Stimulated activated CD8-positive, alpha-beta memory T cell treated with anti-CD3 and anti-CD28 coated beads, Interleukin-15, amount 100 ng/mL, for 24 hours (primary cell): Measurements from ENCODE around the gene AKAP13.

Source experiments
- DNase-seq: peaks from one replicate; pipeline ENCODE4 v3.0.0-alpha.2; 2020; ENCODE audit warnings: low read depth

AKAP13 gene

DNA sequence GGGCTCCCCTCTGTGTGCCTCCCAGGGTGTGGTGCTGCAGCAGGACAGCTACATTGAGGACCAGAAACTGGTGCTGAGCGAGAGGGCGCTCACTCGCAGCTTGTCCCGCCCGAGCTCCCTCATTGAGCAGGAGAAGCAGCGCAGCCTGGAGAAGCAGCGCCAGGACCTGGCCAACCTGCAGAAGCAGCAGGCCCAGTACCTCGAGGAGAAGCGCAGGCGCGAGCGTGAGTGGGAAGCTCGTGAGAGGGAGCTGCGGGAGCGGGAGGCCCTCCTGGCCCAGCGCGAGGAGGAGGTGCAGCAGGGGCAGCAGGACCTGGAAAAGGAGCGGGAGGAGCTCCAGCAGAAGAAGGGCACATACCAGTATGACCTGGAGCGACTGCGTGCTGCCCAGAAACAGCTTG lies 360.6 kb downstream of the AKAP13 start:
- DNase-seq = no peak

DNA sequence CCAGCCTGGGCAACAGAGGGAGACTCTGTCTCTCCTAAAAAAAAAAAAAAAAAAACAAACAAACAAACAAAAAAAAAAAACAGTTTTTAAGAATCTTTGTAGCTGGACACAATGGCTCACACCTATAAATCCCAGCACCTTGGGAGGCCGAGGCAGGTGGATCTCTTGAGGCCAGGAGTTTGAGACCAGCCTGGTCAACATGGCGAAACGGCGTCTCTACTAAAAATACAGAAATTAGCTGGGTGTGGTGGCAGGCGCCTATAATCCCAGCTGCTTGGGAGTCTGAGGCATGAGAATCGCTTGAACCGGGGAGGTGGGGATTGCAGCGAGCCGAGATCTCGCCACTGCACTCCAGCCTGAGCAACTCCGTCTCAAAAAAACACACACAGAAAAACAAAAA lies 361.3 kb downstream of the AKAP13 start:
- no peak for DNase-seq

DNA sequence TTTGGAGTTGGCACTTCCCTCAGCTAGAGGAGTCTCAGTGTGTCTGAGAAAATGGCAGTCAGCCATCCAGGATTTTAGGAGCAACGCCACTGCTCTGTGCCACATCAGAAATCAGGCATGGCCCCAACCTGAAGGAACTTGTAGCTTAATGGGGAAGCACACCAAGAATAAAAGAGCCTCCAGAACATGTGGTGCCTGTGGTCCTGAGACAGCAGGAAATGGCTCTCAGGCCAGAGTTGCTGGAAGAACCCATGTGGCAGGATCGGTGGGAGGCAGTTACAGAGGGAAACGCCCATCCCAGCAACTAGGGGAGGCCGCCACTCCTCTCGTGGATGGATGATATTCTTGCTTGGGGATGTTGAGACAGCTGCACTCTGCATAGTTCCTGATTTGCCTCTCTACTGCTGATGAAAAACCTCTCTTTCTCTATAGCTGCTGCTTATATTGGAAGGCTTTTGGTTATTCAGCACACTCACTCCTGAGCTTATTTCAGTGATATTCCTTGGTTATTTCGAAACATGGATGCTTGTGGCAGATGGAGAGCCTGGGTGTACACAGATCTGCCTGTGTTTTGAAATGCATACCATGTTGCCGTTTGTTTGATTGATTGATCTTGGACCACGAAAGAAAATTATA lies 361.9 kb downstream of the AKAP13 start:
- no peak for DNase-seq

DNA sequence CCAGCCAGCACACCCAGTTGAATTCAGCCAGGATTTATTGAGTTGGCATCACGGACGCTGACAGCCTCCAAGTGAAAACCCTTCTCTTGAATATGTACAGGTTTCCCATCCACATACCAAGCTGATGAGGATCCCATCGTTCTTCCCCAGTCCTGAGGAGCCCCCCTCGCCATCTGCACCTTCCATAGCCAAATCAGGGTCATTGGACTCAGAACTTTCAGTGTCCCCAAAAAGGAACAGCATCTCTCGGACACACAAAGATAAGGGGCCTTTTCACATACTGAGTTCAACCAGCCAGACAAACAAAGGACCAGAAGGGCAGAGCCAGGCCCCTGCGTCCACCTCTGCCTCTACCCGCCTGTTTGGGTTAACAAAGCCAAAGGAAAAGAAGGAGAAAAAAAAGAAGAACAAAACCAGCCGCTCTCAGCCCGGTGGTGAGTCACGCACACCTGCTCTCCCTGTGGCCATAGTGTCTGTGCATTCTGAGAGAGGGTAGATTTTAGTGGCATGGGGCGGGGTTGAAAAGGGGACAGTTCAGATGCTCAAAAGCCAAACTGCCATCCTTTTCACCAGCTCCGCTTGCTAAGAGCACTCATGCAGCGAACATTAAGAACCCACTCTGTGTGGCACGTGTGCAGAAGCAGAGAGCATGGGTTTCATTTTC lies 363.1 kb downstream of the AKAP13 start:
- DNase-seq = no peak

DNA sequence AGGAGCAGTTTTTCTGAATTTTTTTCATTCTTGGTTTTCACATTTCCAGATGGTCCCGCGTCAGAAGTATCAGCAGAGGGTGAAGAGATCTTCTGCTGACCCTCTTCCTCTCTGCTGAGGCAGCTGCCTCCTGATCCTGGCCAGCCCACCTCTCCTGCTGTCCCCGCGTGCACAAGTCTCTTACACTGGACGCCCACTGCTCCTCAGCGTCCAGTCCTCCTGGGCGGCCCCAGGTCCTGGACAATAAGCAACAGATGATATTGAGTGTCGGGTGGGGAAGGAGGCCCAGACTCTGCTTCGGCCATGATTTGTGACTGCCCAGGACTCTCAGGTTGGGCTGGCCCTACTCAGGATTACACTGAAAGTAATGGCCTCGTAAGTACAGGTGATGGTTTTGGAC lies 364.2 kb downstream of the AKAP13 start:
- DNase-seq = no peak

DNA sequence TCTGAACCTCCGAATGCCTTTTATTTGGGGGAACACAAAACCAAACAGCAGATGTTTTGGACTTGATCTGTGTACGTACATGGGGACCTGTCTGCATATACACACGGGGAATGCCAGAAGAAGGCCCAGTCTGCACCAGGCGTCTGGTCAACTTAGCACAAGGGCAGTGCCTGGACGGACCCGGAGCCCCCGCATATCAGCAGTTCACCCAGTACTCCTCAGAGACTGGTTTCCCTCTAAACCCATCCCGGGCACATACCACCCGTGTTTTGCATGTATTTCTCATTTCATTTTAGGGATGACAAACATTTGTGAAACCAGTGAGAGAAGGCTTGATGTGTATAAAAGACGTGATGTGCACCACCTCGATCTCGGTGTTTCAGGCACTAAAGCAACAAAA lies 364.6 kb downstream of the AKAP13 start:
- DNase-seq = no peak

DNA sequence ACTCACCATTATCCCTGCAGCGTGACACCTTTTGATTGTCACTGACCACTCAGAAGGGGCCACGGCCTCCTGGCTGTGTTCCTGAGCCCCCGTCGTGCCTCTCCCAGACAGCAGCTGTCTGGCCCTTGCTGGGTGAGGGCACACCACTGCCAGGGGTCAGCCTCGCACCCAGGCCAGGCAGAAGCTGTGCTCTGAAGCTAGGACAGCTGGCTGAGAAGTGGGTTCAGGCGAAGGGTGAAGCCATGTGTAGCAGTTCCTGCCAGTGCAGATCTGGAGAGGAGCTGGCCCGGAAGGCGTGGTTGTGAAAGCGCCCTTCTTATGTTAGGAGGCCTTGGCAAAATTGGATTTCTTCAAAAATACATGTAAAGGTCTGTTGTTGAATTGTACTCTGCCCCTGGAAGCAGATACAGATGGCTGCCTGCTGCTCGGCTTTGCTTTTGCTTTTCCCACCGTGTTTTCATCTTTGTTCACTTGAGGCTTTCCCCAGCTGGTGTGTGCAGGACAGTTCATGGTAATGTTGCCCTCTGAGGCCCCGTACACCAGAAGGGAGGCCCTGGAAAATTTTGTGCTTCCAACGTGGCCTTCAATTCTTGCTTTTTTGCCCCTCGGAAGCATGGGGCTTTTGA lies 365.2 kb downstream of the AKAP13 start:
- no peak for DNase-seq

DNA sequence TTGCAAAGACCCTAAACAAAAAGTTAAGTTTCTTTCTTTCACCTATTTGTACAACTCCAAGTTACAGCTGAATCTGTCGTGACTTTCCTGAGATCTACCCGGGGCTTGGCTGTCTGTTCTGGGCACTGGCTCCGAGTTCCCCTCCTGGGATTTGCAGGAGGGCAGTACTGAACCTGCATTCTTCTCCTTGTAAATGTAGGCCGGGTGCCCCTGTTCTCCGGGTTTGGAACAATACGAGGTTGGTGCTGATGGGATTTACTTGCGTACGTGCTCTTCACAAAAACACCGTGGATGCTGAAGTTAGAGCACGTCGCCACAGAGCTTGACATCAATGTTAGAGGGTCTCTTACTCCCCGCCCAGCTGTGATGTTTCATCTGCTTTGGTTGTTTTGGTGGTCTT lies 366.2 kb downstream of the AKAP13 start:
- no peak for DNase-seq

DNA sequence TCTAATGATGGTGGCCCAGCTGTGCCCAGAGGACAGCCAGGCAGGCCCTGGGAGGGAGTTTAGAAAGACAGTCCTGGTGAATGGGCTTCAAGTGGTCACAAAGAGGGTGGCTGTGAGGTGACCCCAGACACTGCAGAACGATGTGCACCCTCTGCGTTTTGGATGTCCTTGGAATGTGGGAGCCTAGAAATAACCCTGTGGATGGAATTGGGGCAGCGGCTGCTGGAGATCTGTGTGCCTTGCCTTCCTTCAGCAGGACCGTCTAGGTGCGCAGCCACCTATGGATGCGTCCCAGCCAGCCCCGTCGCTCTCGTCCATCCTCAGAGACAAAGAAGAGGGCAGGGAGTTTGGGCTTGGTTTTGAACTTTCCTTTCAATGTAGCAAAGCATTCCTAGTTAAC lies 367.8 kb downstream of the AKAP13 start:
- no peak for DNase-seq

DNA sequence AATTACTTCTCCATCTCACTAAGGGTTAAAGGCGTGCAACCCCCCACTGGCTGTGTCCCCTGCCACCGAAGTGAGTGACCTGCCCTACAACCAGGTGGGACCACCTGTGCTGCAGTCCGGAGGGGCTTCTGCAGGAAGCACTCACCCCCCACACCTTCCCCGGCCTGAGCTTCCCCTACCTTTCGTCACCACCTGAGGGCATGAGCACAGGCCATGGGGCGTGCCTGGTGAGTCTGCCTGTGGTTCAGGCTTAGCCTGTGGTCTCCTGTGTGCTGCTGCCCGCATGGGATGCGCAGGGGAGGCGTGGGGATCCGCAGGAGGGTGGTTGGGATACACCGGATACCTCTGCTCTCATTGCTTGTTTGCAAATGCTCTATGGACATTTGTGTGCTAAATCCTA lies 368.3 kb downstream of the AKAP13 start:
- no peak for DNase-seq

DNA sequence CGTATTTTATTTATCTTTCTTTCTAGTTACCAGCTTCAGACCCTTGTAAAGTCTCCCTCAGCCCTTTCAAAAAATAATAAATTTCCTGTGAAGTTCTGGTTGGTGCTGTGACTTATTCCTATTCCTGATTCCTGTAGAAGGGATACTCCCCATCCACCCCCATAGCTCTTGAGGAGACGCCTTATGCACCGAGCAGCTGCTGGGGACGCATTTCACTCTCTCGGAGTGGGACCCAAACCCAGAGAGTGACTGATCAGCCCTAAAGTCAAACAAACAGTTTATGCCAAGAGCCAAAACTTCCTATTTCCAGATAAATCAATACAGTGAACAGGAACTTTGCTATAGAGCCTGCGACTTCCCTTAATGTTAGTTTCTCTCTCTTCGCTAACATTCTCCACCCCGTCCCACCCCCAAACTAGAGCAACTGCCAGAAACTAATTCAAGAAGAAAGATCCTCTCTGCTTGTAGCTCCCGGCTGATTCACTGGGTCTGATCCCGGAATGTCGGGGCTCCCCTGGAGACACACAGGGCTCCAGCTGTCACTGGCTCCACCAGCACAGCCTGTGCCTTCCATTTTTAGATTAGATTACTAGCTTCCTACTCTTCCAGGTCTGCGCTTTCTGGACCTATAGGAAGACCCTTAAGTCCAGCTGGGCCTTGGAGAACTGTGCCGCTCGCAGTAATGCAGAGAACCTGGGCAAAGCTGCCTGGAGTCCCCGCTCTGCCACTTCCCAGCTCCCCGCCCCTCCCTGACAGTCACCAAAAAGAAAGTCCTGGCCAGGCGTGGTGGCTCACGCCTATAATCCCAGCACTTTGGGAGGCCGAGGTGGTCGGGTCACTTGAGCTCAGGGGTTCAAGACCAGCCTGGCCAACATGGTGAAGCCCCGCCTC lies 369.1 kb downstream of the AKAP13 start:
- no peak for DNase-seq

DNA sequence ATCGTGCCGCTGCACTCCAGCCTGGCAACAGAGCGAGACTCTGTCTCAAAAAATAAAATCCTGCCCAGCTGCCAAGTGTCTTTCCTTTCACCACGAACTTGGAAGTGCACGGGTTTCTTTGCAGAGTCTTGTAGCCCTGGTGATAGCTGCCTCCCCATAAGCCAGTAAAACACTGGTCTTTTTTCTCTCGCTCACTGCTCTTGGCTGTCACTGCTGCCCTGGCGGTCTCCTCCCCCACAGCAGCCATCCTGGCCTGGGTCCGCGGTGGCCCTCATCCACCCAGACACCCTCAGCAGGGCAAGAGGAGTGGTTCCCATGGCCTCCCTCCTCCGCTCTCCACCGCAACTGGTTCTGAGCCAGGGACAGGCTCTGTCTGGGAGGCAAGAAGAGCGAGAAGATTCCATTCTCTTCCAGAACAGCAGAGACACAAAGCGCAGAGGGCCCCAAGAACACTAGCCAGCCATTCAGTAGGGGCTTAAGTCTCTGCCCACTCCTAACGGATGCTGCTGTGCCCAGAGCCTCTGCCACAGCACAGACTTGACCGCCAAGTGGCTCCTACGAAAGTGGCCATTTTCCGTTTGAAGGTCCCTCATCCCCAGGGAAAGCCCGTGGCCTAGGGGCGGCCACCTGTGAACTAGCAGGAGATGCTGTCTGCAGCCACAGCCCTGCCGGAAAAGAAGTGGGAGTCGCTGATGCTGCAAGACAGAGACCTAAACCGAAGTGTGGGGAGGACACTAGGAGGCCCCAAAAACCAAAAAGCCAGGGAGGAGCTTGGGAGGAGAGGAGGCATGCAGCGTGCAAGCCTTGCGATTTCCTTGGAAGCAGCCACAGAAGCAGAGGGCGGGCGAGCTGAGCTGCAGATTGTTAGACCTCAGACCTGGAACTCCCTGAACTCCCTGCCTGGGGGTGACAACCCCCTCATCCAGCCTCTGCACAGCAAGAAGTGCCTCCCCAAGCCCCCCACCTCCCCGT lies 370.2 kb downstream of the AKAP13 start:
- no peak for DNase-seq

DNA sequence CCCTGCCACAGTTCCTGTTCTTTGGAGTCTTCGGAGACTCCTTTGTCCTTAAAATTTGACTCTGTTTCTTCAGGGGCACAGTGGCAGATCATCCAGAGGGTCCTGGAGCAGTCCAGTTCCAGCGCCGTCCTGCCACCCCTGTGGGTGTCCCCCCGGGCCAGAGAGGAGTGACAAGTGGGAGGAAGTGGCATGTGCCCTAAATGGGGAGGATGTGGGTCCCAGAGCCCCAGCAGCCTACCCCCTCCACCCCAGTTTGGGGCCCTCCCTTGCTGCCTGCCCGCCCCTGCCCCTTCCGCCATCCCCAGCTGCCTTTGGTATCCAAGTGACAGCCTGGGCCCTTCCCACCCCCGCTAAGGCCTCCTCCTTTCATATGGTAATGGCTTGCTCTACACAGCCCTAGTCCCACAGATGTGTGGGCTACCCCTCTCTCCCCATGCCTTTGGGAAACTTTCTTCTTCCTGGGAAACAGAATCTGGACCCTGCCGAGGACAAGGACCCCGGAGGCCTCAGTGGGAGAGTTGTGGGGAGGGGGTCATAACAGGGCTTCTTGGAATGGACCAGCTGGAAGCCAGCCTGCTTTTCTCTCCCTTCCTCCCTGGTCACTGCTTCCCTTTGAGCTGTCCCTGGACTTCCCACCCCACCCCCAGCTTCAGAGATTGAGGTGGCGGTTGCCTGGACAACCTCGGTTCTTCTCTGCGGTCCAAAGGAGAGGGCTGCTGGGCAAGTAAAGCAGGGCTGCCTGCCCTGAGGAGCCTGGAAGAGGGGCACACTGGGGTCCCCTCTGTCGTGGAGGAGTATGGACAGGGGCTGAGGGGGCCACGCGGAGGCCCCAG lies 371.1 kb downstream of the AKAP13 start:
- DNase-seq = no peak

DNA sequence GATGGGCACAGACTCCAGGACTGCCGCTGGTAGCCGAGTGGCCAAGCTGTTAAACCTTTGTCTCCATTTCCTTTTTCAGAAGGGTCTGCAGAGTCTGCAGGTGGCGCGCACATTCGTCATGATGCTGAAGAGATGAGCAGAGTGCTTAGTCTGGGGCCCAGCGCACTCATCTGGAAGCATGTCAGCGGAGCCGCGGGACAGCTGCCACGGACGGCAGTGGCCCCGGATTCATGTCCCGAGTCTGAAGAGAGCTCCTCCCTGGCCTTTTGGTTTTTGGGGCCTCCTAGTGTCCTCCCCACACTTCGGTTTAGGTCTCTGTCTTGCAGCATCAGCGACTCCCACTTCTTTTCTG lies 371.7 kb downstream of the AKAP13 start:
- DNase-seq = no peak

DNA sequence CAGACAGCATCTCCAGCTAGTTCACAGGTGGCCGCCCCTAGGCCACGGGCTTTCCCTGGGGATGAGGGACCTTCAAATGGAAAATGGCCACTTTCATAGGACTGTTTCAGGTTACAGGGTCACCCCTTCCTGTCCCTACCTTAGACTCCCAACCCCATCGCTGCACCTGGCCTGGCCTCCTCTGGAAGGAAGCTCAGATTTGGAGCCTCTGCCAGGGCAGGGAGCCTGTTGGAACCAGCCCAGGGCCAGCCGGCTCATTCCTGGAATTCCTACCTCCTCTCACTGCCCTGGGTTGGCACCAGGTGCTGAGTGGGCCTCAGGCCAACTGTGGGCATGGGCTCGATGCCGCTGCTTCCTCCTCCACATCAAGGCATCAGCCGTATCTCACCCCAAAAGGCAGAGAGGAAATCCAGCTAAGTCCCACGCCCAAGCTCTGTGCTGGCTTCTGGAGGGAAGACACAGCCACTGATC lies 372.1 kb downstream of the AKAP13 start:
- DNase-seq = no peak

DNA sequence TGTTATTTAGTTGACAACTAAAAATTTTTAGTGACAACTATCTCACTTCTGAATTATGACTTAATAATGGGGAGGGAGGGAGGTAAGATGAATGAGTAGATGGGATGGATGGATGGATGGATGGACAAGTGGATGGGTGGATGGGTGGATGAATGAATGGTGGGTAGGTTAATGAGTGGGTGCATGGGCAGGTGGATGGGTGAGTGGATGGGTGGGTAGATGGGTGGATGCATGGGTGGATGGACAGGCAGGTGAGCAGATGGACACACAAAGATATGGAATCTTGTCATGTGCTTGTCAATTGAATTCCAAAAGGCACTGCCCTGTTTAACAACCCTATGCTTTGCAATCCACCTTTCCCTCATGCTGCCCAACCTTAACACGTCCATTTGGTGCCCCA lies 372.9 kb downstream of the AKAP13 start:
- DNase-seq = no peak

DNA sequence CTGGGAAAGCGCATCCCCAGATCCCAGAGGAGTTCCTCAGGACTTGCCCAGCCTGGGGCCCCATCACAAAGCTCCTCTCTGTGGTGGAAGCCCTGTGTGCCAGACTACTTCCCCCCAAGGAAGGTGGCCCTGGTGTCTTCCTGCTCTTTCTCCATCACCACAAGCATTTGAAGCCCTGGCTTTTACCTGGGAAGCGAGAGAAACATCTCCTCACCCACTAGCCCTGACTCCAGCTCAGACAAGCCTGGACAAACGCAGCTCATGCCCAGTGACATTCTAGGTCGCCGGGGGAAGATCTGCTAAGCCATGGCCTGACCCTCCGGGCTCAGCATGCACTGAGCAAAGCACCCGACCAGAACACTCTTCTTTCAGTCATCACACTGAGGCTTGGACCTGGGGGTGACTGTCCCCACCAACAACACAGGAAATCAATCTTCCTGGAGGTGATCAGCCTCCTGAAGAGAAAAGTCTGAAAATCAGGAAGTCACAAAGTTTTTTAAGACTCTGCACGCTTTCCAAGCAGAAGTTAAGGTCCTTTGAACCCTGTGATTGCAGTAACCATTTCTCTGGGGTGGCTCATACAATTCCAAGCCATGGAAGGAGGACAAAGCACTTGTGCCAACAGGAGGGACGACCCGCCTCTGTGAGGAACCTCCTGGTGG lies 373.5 kb downstream of the AKAP13 start:
- DNase-seq = no peak

DNA sequence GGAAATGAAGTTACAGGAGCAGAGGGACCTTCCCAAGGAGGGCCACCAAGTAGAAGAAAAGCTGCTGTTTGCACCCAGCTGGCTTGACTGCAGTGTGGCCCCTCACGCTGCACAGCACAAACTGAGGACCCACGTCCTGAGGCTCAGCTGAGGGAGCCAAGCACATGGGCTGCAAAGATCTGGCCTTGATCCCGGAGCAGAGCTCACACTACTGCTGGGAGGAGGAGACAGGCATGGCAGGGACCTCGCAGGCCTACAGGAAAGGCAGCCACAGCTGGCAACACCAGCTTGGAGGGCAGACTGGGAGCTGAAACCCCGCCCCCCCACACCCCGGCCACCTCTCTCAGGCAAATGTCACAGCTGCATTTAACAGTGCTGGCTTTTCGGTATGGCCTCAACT lies 374.6 kb downstream of the AKAP13 start:
- DNase-seq = no peak

DNA sequence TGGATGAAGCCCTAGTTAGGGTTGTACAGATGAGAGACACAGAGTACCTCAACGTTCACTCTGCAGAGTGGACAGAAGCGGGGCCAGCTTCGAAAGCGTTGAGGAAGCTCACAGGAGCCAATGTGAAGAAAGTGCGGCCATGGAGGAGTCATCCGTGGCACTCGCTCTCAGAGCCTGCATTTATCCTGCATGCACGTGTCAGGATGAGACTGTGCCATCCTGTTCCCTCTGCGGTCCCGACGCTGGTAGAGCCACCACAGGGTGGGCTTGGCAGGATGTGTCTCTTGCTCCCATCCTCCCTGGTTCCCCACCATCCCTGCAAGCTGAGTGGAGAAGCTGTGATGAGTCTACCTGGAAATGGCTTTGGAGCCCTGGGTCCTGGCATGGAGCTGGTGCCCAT lies 375.1 kb downstream of the AKAP13 start:
- no peak for DNase-seq

DNA sequence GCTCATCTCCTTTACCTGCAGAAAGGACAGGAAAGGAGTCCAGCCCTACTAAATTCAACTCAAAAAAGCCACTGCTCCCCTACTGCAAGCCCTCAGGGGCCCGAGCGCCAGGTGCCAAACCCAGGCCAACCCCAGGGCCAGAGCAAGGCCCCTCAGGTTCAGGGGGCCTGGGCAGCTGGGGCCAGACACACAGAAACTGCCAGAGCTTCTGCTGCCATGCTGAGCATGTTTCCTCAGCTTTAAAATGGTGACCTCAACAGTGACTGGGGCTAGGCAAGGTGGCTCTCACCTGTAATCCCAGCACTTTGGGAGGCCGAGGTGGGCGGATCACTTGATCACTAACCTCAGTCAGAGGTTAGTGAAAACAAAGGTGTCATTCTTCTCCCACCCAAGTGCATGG lies 375.5 kb downstream of the AKAP13 start:
- no peak for DNase-seq
